Mesenchymal stem cell (in vitro differentiated cells and primary cell): ENCODE results near the gene HS2ST1.

ENCODE experiments used
- DNase-seq: peaks from one replicate; pipeline ENCODE4 v3.0.0-alpha.2; 2013
- H2AFZ ChIP-seq: one replicate; pipeline ENCODE4 v1.6.1; 2013; ENCODE audit warnings: low read depth, mild to moderate bottlenecking, control low read depth, inconsistent platforms, low read length, moderate library complexity
- H2AK5ac ChIP-seq: 2 replicates; pipeline ENCODE4 v1.6.1; 2013; ENCODE audit warnings: low read length, moderate library complexity, mild to moderate bottlenecking, inconsistent platforms; ENCODE audit not compliant: severe bottlenecking
- H2BK120ac ChIP-seq: one replicate; pipeline ENCODE4 v1.6.1; 2013; ENCODE audit warnings: low read depth, mild to moderate bottlenecking, inconsistent platforms, low read length, moderate library complexity
- H2BK12ac ChIP-seq, 2 experiments: one replicate each; pipeline ENCODE4 v1.6.1; 2013; ENCODE audit warnings: inconsistent platforms in 2 of 2, low read length in 2 of 2, mild to moderate bottlenecking in 2 of 2, moderate library complexity in 2 of 2, control low read depth in 1 of 2
- H2BK15ac ChIP-seq: one replicate; pipeline ENCODE4 v1.6.1; 2013; ENCODE audit warnings: mild to moderate bottlenecking, low read depth, inconsistent platforms; ENCODE audit not compliant: poor library complexity, severe bottlenecking
- H2BK5ac ChIP-seq: 2 replicates; pipeline ENCODE4 v1.6.1; 2013; ENCODE audit warnings: low read depth, mild to moderate bottlenecking, low read length, control low read depth, inconsistent platforms; ENCODE audit not compliant: poor library complexity, severe bottlenecking
- H3K14ac ChIP-seq, 2 experiments: one replicate each; pipeline ENCODE4 v1.6.1; 2013; ENCODE audit warnings: inconsistent platforms in 2 of 2, low read length in 2 of 2, control low read depth in 1 of 2, mild to moderate bottlenecking in 1 of 2, moderate library complexity in 1 of 2
- H3K18ac ChIP-seq, 2 experiments: one replicate each; pipeline ENCODE4 v1.6.1; 2013; ENCODE audit warnings: inconsistent platforms in 2 of 2, low read length in 2 of 2, control low read depth in 1 of 2, low read depth in 1 of 2, mild to moderate bottlenecking in 1 of 2
- H3K23ac ChIP-seq, 2 experiments: one replicate each; pipeline ENCODE4 v1.6.1; 2013; ENCODE audit warnings: inconsistent platforms in 2 of 2, low read length in 2 of 2, mild to moderate bottlenecking in 2 of 2, moderate library complexity in 2 of 2, control low read depth in 1 of 2
- H3K27ac ChIP-seq: 2 replicates; pipeline ENCODE4 v1.5.1; 2013; ENCODE audit warnings: mild to moderate bottlenecking, moderate library complexity, low read length, control low read depth, inconsistent platforms; ENCODE audit not compliant: poor library complexity, severe bottlenecking
- H3K27me3 ChIP-seq, 2 experiments: 2 replicates each; pipeline versions ENCODE4 v1.6.1 to v1.7.0; 2013; ENCODE audit warnings: low read length in 2 of 2, mild to moderate bottlenecking in 2 of 2, moderate library complexity in 2 of 2, control low read depth in 1 of 2, inconsistent platforms in 1 of 2; ENCODE audit not compliant: control insufficient read depth in 1 of 2, insufficient read depth in 1 of 2
- H3K36me3 ChIP-seq, 2 experiments: 2 replicates each; pipeline versions ENCODE4 v1.6.1 to v1.7.0; 2013; ENCODE audit warnings: low read length in 2 of 2, control low read depth in 1 of 2, inconsistent platforms in 1 of 2, low read depth in 1 of 2, mild to moderate bottlenecking in 1 of 2; ENCODE audit not compliant: insufficient read depth in 2 of 2, control insufficient read depth in 1 of 2
- H3K4ac ChIP-seq, 2 experiments: one replicate each; pipeline ENCODE4 v1.6.1; 2013; ENCODE audit warnings: inconsistent platforms in 2 of 2, low read length in 2 of 2, mild to moderate bottlenecking in 2 of 2, moderate library complexity in 2 of 2, control low read depth in 1 of 2, low read depth in 1 of 2
- H3K4me1 ChIP-seq: 2 replicates; pipeline ENCODE4 v1.6.1; 2013; ENCODE audit warnings: low read depth, low read length, control low read depth; ENCODE audit not compliant: control insufficient read depth, insufficient read depth
- H3K4me2 ChIP-seq: 2 replicates; pipeline ENCODE4 v1.6.1; 2013; ENCODE audit warnings: low read length, mild to moderate bottlenecking, inconsistent platforms; ENCODE audit not compliant: poor library complexity, severe bottlenecking
- H3K4me3 ChIP-seq, 2 experiments: 2 replicates each; pipeline versions ENCODE4 v1.5.1 to v1.7.0; 2013; ENCODE audit warnings: low read length in 2 of 2, mild to moderate bottlenecking in 2 of 2, control low read depth in 1 of 2, low read depth in 1 of 2; ENCODE audit not compliant: insufficient read depth in 1 of 2
- H3K79me1 ChIP-seq: replicated peaks from 2 replicates; pipeline ENCODE4 v1.6.1; 2013; ENCODE audit warnings: mild to moderate bottlenecking, control low read depth, low read length, inconsistent platforms; ENCODE audit not compliant: poor library complexity, severe bottlenecking
- H3K9ac ChIP-seq: 2 replicates; pipeline ENCODE4 v1.7.0; 2013; ENCODE audit warnings: mild to moderate bottlenecking, low read length, moderate library complexity
- H3K9me3 ChIP-seq: 2 replicates; pipeline ENCODE4 v1.7.0; 2013; ENCODE audit warnings: mild to moderate bottlenecking, low read length; ENCODE audit not compliant: control insufficient read depth
- H4K8ac ChIP-seq: one replicate; pipeline ENCODE4 v1.6.1; 2013; ENCODE audit warnings: inconsistent platforms, mild to moderate bottlenecking, low read length, moderate library complexity
- H4K91ac ChIP-seq: one replicate; pipeline ENCODE4 v1.6.1; 2013; ENCODE audit warnings: mild to moderate bottlenecking, low read length, inconsistent platforms
- WGBS: methylation state at CpG from one replicate; pipeline ENCODE4 v1.1.7; 2013; ENCODE audit warnings: mixed read lengths; 5-methylcytosine and 5-hydroxymethylcytosine counted together

HS2ST1 gene

DNA sequence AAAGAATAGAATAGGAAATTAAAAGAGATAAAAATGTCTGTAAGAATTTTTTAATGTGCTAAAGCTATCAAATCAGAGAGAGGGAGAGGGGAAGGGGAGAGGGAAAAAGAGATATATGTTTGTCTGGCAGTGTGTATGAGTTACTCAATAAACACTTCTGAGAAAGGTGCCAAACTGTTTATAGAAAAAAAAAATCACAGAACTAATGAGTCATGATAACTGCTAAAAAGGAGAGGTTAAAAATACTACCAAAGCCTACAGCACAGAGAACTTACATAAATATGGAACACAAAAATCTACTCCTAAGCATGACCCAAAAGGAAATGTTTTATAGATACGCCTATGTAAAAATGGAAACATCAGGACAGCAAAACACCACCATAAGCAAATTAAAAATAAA is 46.0 kb upstream of the HS2ST1 start:
- Histone ChIP-seq H2BK12ac (no peak overlapping the region), H3K36me3 (peaks cover 6 to 13% of the 10 kb centered on the region in 2 experiments), H3K27ac (no peak overlapping the region), H4K8ac (no peak overlapping the region), H3K4me2 (no peak overlapping the region), H3K14ac (no peak overlapping the region), H3K23ac (no peak overlapping the region), H2BK120ac (no peak overlapping the region), H3K18ac (no peak overlapping the region), H3K4me3 (no peak overlapping the region), H3K4me1 (no peaks in the 10 kb centered on the region), H4K91ac (no peak overlapping the region), H3K9me3 (no peaks in the 10 kb centered on the region), H2BK5ac (no peak overlapping the region), H3K79me1 (peaks cover 6% of the 10 kb centered on the region), H3K4ac (no peak overlapping the region), H3K27me3 (no peaks in the 10 kb centered on the region), H2AK5ac (no peak overlapping the region), H3K9ac (peak overlapping the region; percentile 39), H2AFZ (no peak overlapping the region), H2BK15ac (no peak overlapping the region)
- DNase-seq: peak; percentile 25
- WGBS: no CpG with 5 or more reads among the region's 1 CpG

DNA sequence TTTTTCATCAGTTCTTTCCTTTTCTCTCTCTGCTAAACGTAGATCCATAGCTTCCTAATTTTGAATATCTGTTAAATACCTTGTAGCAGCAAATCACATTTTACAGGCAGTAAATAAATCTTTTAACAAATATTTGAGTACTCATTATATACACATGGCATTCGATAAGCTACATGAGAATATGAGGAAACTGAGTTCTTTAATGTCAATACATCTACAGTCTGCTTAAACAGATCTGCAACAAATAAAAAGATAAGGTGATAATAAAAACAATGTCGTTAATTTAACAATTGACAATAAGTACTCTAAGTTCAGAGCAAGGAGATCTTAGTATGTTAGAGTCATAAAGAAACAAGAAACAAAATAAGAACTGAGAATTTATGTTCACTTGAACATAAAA is 43.4 kb upstream of the HS2ST1 start:
- Histone ChIP-seq H2BK120ac (no peak overlapping the region), H3K27me3 (no peaks in the 10 kb centered on the region), H3K36me3 (peaks cover 6 to 18% of the 10 kb centered on the region in 2 experiments), H3K23ac (no peak overlapping the region), H3K9me3 (no peaks in the 10 kb centered on the region), H2AFZ (no peak overlapping the region), H3K14ac (no peak overlapping the region), H3K4me1 (no peaks in the 10 kb centered on the region), H4K8ac (no peak overlapping the region), H3K4ac (no peak overlapping the region), H3K18ac (no peak overlapping the region), H3K9ac (no peak overlapping the region), H2AK5ac (no peak overlapping the region), H2BK15ac (no peak overlapping the region), H2BK5ac (no peak overlapping the region), H2BK12ac (no peak overlapping the region), H3K4me3 (no peak overlapping the region), H4K91ac (no peak overlapping the region), H3K4me2 (no peak overlapping the region), H3K27ac (no peak overlapping the region), H3K79me1 (peaks cover 4% of the 10 kb centered on the region)
- no peak for DNase-seq
- WGBS: no CpG with 5 or more reads among the region's 3 CpGs

DNA sequence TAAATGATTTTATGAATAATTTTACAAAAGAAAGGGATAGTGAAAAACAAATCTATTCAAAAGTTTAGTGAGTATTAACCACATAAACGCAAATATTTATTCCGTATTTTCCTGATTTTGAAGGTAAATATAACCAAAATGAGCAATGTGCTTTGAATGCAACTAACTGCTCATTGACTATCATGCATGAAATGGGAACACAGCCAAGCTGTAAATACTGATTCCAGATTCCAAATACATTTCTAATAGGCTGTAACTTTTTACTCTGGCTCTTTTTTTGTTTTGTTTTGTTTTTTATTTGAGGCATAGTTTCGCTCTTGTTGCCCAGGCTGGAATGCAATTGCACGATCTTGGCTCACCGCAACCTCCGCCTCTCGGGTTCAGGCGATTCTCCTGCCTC is 42.3 kb upstream of the HS2ST1 start:
- Histone ChIP-seq H4K8ac (no peak overlapping the region), H3K4me3 (no peak overlapping the region), H4K91ac (no peak overlapping the region), H2BK12ac (no peak overlapping the region), H3K4me2 (no peak overlapping the region), H3K4me1 (no peaks in the 10 kb centered on the region), H2AK5ac (no peak overlapping the region), H3K27me3 (no peaks in the 10 kb centered on the region), H3K36me3 (peaks cover 6 to 29% of the 10 kb centered on the region in 2 experiments), H3K18ac (no peak overlapping the region), H2BK15ac (no peak overlapping the region), H3K9me3 (no peaks in the 10 kb centered on the region), H2BK5ac (no peak overlapping the region), H3K14ac (no peak overlapping the region), H3K4ac (no peak overlapping the region), H2AFZ (no peak overlapping the region), H3K9ac (no peak overlapping the region), H3K23ac (no peak overlapping the region), H2BK120ac (no peak overlapping the region), H3K79me1 (peaks cover 4% of the 10 kb centered on the region), H3K27ac (no peak overlapping the region)
- DNase-seq: peak; percentile 9
- WGBS: 98% methylated on average over 6 of the region's 8 CpGs

DNA sequence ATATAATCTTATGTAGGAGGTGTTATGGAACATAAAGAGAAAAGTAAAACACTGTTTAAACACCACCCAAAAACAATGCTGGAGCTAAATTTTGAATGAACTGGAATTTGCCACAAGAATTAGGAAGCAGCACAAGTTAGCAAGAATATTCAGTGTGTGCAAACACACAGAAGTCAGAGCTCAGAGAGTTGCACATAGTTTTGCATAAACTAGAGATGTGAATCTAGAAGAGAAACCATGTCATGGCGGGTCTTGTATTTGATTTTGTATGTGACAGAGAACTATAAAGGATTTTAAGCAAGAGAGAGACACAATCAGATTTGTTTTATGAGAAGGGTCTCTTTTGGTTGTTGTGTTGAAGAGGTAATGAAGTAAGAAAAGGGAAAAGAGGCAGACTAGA is 38.7 kb upstream of the HS2ST1 start:
- no peak overlapping the region for H3K27ac ChIP-seq
- H2BK12ac ChIP-seq: no peak overlapping the region
- no peak overlapping the region for H3K18ac ChIP-seq
- no peak overlapping the region for H3K9ac ChIP-seq
- H3K4me2 ChIP-seq: no peak overlapping the region
- WGBS: 100% methylated on average over 1 of the region's 1 CpG
- H3K4me3 ChIP-seq: no peak overlapping the region
- no peak overlapping the region for H2BK5ac ChIP-seq
- no peak overlapping the region for H3K23ac ChIP-seq
- no peak for DNase-seq
- H3K14ac ChIP-seq: no peak overlapping the region
- H3K27me3 ChIP-seq: no peaks in the 10 kb centered on the region
- no peak overlapping the region for H4K91ac ChIP-seq
- no peak overlapping the region for H3K4ac ChIP-seq
- no peak overlapping the region for H2AFZ ChIP-seq
- peaks cover 6 to 59% of the 10 kb centered on the region in 2 experiments for H3K36me3 ChIP-seq
- H3K4me1 ChIP-seq: no peaks in the 10 kb centered on the region
- no peak overlapping the region for H2BK120ac ChIP-seq
- peaks cover 7% of the 10 kb centered on the region for H3K79me1 ChIP-seq
- H2AK5ac ChIP-seq: no peak overlapping the region
- no peak overlapping the region for H2BK15ac ChIP-seq
- H4K8ac ChIP-seq: no peak overlapping the region
- H3K9me3 ChIP-seq: no peaks in the 10 kb centered on the region
